ENCODE data around the gene ASIC4. TPM values are rescaled to one million over a fixed set of nuclear protein-coding genes. Genes with fewer than 3 reads are reported as not detected.

ASIC4 gene
- total and polyA plus RNA-seq, 2 of the 13 experiments (the other 11 are each of a cell fraction or from before 2014, with no cell fraction given): 0.03 TPM; not detected in 1

DNA sequence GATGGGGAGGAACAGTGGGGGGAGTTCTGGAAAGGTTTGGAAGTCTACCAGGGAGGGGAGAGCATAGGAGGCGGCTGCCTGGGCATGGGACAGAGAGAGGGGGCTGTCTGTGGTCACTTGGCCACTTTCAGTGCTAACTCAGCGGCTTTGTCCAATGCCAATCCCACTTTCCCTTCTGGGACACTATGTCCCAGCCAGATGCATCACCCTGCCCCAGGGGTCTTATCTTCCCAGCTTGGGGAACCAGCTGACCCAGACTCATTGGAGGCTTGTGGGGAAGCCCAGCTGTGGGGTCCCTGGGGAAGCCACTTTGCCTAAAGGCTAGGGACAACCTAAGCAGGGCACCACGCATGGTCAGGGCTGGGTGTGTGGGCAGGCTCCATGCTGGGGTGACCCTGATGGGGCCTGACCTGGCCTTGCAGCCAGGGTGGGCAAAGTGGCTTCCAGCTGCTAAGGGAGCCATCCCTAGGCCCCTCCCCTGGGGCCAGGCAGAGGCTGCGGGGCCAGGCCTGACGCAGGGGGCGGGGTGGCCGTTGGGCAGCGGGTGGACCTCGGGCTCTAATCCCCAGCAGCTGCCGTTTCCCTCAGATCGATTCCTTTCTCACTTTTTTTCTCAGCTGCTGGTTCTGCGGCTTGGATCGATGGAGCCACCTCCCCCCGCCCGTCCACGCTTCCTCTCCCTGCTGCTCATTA lies 1.6 kb upstream of the ASIC4 start (continued):
- TF ChIP-seq, protein P1, sequence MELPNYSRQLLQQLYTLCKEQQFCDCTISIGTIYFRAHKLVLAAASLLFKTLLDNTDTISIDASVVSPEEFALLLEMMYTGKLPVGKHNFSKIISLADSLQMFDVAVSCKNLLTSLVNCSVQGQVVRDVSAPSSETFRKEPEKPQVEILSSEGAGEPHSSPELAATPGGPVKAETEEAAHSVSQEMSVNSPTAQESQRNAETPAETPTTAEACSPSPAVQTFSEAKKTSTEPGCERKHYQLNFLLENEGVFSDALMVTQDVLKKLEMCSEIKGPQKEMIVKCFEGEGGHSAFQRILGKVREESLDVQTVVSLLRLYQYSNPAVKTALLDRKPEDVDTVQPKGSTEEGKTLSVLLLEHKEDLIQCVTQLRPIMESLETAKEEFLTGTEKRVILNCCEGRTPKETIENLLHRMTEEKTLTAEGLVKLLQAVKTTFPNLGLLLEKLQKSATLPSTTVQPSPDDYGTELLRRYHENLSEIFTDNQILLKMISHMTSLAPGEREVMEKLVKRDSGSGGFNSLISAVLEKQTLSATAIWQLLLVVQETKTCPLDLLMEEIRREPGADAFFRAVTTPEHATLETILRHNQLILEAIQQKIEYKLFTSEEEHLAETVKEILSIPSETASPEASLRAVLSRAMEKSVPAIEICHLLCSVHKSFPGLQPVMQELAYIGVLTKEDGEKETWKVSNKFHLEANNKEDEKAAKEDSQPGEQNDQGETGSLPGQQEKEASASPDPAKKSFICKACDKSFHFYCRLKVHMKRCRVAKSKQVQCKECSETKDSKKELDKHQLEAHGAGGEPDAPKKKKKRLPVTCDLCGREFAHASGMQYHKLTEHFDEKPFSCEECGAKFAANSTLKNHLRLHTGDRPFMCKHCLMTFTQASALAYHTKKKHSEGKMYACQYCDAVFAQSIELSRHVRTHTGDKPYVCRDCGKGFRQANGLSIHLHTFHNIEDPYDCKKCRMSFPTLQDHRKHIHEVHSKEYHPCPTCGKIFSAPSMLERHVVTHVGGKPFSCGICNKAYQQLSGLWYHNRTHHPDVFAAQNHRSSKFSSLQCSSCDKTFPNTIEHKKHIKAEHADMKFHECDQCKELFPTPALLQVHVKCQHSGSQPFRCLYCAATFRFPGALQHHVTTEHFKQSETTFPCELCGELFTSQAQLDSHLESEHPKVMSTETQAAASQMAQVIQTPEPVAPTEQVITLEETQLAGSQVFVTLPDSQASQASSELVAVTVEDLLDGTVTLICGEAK (IDR thresholded peaks at IDR 0.05): no peak
- TF ChIP-seq, protein P1 (CRISPR knock-in tag; IDR thresholded peaks at IDR 0.05): no peak; the same call in 1 of the 2 replicates
- 0 out of 2 replicates have a peak, but pooled peaks have one; percentile 23 for TF ChIP-seq ZBTB7A (CRISPR knock-in tag; IDR thresholded peaks at IDR 0.05)
- no peak for TF ChIP-seq PAWR (CRISPR knock-in tag; IDR thresholded peaks at IDR 0.05; ENCODE audit: borderline replicate concordance)
- TF ChIP-seq, protein P2, sequence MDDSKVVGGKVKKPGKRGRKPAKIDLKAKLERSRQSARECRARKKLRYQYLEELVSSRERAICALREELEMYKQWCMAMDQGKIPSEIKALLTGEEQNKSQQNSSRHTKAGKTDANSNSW (CRISPR knock-in tag; IDR thresholded peaks at IDR 0.05; ENCODE audit: borderline replicate concordance): no peak
- TF ChIP-seq ZNF790 (CRISPR knock-in tag; IDR thresholded peaks at IDR 0.05; ENCODE audit: borderline replicate concordance): no peak
- TF ChIP-seq, protein P3, sequence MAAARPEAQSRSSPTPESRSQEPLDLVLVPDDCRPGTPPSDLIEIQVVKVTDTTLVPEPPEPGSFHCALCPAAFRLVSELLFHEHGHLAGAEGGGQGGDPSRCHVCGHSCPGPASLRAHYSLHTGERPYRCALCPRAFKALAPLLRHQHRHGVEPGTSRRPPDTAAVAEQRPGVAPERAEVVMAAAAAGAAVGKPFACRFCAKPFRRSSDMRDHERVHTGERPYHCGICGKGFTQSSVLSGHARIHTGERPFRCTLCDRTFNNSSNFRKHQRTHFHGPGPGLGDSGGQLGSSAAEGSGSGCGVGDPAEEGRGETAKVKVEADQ (CRISPR knock-in tag; IDR thresholded peaks at IDR 0.05; ENCODE audit: borderline replicate concordance): no peak; the same call in 1 of the 2 replicates
- TF ChIP-seq, protein P4, sequence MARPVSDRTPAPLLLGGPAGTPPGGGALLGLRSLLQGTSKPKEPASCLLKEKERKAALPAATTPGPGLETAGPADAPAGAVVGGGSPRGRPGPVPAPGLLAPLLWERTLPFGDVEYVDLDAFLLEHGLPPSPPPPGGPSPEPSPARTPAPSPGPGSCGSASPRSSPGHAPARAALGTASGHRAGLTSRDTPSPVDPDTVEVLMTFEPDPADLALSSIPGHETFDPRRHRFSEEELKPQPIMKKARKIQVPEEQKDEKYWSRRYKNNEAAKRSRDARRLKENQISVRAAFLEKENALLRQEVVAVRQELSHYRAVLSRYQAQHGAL (CRISPR knock-in tag; IDR thresholded peaks at IDR 0.05; ENCODE audit: not compliant biosample characterization): no peak
- TF ChIP-seq, protein P5, sequence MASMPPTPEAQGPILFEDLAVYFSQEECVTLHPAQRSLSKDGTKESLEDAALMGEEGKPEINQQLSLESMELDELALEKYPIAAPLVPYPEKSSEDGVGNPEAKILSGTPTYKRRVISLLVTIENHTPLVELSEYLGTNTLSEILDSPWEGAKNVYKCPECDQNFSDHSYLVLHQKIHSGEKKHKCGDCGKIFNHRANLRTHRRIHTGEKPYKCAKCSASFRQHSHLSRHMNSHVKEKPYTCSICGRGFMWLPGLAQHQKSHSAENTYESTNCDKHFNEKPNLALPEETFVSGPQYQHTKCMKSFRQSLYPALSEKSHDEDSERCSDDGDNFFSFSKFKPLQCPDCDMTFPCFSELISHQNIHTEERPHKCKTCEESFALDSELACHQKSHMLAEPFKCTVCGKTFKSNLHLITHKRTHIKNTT (CRISPR knock-in tag; IDR thresholded peaks at IDR 0.05): no peak
- TF ChIP-seq NRL (CRISPR knock-in tag; IDR thresholded peaks at IDR 0.05; ENCODE audit: borderline replicate concordance): 0 out of 2 replicates have a peak, but pooled peaks have one; percentile 16
- no peak for TF ChIP-seq MLLT10 (CRISPR knock-in tag; IDR thresholded peaks at IDR 0.05)
- no peak for TF ChIP-seq ZNF235 (CRISPR knock-in tag; IDR thresholded peaks at IDR 0.05; ENCODE audit: borderline replicate concordance)
- no peak for TF ChIP-seq ZMAT3 (CRISPR knock-in tag; conservative IDR thresholded peaks at IDR 0.05)
- TF ChIP-seq, protein P6, sequence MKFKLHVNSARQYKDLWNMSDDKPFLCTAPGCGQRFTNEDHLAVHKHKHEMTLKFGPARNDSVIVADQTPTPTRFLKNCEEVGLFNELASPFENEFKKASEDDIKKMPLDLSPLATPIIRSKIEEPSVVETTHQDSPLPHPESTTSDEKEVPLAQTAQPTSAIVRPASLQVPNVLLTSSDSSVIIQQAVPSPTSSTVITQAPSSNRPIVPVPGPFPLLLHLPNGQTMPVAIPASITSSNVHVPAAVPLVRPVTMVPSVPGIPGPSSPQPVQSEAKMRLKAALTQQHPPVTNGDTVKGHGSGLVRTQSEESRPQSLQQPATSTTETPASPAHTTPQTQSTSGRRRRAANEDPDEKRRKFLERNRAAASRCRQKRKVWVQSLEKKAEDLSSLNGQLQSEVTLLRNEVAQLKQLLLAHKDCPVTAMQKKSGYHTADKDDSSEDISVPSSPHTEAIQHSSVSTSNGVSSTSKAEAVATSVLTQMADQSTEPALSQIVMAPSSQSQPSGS (CRISPR knock-in tag; IDR thresholded peaks at IDR 0.05): no peak

Data from HepG2 (cell line).